ENCODE results near the gene MYOG.

Gene MYOG

DNA sequence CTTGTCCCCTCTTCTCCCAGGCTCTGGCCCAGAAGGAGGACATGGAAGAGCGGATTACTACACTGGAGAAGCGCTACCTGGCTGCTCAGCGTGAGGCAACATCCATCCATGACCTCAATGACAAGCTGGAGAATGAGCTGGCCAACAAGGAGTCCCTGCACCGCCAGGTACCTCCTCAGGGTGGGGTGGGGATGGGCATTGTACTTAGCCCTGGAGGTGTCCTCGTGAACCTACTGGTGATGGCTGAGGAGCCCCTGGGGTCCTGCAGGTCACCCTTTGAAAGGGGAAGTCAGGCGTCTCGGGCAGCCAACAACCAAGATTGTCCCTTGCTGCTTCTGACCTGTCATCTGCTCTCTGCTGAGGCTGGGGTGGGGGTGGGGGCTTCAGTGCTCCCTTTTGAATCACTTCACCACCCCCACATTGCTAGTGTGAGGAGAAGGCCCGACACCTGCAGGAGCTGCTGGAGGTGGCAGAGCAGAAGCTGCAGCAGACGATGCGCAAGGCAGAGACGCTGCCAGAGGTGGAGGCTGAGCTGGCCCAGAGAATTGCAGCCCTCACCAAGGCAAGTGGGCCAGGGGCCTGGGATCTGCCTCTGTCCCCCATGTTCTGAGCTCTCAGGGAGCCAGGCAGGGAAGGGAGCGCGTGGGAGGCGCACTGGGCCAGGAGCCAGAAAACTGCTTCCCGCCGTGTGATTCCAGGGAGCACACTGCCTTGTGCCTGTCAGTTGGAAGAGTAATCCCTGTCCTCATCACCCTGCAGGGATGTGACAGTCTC lies 39.8 kb downstream of the MYOG start:
- Histone ChIP-seq H3K4me3 (ENCODE audit: extremely low read depth, insufficient read depth, low read length, poor library complexity, severe bottlenecking) (no peak overlapping the region), H3K9me3 (ENCODE audit: control insufficient read depth, low read length) (no peaks in the 10 kb centered on the region), H3K36me3 (ENCODE audit: control insufficient read depth, insufficient read depth, low read length) (no peaks in the 10 kb centered on the region), H3K27ac (ENCODE audit: low read depth, low read length, severe bottlenecking) (no peak overlapping the region), H3K4me1 (ENCODE audit: control insufficient read depth, insufficient read depth, low read length, poor library complexity, severe bottlenecking) (peaks cover 20% of the 10 kb centered on the region)
- WGBS, 2 experiments (ENCODE audit: insufficient coverage in 2 of 2), result 92 to 98% methylated on average over 12 to 13 of the region's 16 CpGs

DNA sequence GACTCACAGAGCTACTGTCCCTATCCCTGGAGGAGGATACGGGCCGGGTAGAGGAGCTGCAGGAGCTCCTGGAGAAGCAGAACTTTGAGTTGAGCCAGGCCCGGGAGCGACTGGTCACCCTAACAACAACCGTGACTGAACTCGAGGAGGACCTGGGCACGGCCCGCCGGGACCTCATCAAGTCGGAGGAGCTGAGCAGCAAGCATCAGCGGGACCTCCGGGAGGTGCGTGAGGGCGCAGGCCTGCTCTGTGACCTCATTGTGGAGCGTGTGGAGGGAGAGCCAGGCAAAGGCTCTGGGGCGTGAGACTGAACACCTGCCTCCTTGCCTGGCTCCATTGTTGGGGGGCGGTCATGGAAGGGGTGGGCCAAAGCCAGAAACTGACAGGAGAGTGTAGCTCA lies 40.5 kb downstream of the MYOG start:
- peaks cover 24% of the 10 kb centered on the region for H3K4me1 ChIP-seq (ENCODE audit: control insufficient read depth, insufficient read depth, low read length, poor library complexity, severe bottlenecking)
- 93 to 94% methylated on average over 14 to 16 of the region's 17 CpGs for WGBS, 2 experiments (ENCODE audit: insufficient coverage in 2 of 2)
- no peak overlapping the region for H3K27ac ChIP-seq (ENCODE audit: low read depth, low read length, severe bottlenecking)
- H3K36me3 ChIP-seq (ENCODE audit: control insufficient read depth, insufficient read depth, low read length), result no peaks in the 10 kb centered on the region
- H3K9me3 ChIP-seq (ENCODE audit: control insufficient read depth, low read length), result no peaks in the 10 kb centered on the region
- no peak overlapping the region for H3K4me3 ChIP-seq (ENCODE audit: extremely low read depth, insufficient read depth, low read length, poor library complexity, severe bottlenecking)

DNA sequence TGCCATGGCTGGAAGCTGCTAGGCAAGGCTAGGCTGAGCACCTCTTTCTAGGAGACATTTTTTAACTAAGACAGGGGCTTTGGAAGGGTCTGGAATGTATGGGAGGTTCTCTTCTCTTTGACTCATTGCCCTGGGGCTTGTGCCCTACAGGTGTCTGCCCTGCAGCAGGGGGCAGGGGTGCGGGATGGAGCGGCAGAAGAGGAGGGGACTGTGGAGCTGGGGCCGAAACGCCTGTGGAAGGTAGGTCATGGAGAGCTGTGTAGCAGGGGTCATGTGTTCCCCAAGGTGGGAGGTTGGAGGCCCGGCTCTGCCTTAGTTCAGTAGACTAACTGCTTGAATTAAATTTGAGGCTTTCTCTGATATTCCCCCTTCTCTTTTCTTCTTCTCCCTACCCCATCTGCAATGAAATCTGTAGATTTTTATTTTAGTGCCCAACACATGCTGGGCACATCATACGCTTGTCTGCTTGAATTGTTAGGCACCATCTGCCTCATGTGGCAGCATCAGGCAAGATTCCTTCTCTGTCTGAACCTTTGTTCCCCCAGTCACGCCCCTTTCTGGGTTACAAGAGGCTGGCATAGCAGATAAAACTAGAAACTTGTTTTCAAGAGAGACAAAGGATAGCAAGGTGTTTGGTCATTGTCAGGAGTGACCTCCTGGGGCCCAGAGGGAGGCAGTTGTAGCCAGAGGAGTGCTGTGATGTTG lies 41.1 kb downstream of the MYOG start:
- Histone ChIP-seq H3K36me3 (ENCODE audit: control insufficient read depth, insufficient read depth, low read length) (no peaks in the 10 kb centered on the region), H3K27ac (ENCODE audit: low read depth, low read length, severe bottlenecking) (no peak overlapping the region), H3K9me3 (ENCODE audit: control insufficient read depth, low read length) (no peaks in the 10 kb centered on the region), H3K4me1 (ENCODE audit: control insufficient read depth, insufficient read depth, low read length, poor library complexity, severe bottlenecking) (peaks cover 29% of the 10 kb centered on the region), H3K4me3 (ENCODE audit: extremely low read depth, insufficient read depth, low read length, poor library complexity, severe bottlenecking) (no peak overlapping the region)
- 81 to 95% methylated on average over 5 to 6 of the region's 7 CpGs for WGBS, 2 experiments (ENCODE audit: insufficient coverage in 2 of 2)

DNA sequence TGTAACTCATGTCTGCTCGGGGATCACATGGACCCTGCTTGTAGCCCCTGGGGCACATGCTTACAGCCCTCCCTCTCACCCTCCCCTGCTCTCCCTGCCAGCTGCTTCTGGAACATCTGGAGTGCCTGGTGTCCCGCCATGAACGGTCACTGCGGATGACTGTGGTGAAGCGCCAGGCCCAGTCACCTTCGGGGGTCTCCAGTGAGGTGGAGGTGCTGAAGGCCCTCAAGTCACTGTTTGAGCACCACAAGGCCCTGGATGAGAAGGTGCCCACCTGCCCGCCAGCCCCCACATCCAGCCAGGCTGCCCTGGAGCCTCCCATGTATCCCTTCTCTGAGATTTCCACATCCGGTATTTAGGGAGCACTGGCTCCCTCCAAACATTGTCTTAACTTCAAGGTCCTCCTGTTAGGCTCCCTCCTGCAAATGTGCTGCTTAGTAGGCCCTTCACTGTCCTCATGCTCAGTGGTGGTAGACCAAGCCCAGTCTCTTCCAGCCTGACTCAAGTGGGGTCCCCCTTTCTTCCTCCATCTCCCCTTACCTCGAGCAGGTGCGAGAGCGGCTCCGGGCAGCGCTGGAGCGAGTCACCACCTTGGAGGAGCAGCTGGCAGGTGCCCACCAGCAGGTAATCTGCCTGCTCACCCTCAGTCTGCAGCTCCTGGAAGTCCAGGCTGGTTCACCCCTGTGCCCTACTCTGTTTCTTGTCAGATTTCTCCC lies 41.8 kb downstream of the MYOG start:
- H3K27ac ChIP-seq (ENCODE audit: low read depth, low read length, severe bottlenecking), result no peak overlapping the region
- 94% methylated on average over 10 to 13 of the region's 14 CpGs for WGBS, 2 experiments (ENCODE audit: insufficient coverage in 2 of 2)
- H3K4me1 ChIP-seq (ENCODE audit: control insufficient read depth, insufficient read depth, low read length, poor library complexity, severe bottlenecking), result peaks cover 29% of the 10 kb centered on the region
- no peaks in the 10 kb centered on the region for H3K9me3 ChIP-seq (ENCODE audit: control insufficient read depth, low read length)
- no peaks in the 10 kb centered on the region for H3K36me3 ChIP-seq (ENCODE audit: control insufficient read depth, insufficient read depth, low read length)
- no peak overlapping the region for H3K4me3 ChIP-seq (ENCODE audit: extremely low read depth, insufficient read depth, low read length, poor library complexity, severe bottlenecking)

DNA sequence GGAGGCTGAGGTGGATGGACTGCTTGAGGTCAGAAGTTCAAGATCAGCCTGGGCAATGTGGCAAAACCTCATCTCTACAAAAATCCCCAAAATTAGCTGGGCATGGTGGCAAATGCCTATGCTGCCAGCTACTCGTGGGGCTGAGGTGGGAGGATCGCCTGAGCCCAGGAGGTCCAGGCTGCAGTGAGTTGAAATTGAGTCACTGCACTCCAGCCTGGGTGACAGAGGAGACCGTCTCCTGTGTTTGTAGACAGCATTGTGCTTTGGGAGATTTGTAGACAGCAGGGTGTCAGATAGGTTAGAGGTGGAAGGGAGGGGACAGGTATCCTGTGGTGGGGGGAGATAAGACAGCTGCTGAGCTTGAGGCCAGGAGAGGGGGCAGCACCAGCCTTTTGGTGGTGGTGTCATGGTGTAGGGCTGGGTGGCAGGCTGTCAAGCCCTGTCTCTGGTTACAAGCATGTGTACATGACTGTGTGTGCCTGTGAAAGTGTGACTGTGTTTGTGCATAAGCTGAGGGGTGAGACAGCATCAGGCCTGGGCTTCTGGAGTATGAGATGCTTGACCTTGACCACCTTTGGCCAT lies 44.4 kb downstream of the MYOG start:
- Histone ChIP-seq H3K4me1 (ENCODE audit: control insufficient read depth, insufficient read depth, low read length, poor library complexity, severe bottlenecking) (peaks cover 14% of the 10 kb centered on the region), H3K9me3 (ENCODE audit: control insufficient read depth, low read length) (no peaks in the 10 kb centered on the region), H3K4me3 (ENCODE audit: extremely low read depth, insufficient read depth, low read length, poor library complexity, severe bottlenecking) (no peak overlapping the region), H3K36me3 (ENCODE audit: control insufficient read depth, insufficient read depth, low read length) (no peaks in the 10 kb centered on the region), H3K27ac (ENCODE audit: low read depth, low read length, severe bottlenecking) (no peak overlapping the region)
- WGBS, 2 experiments (ENCODE audit: insufficient coverage in 2 of 2), result 81 to 93% methylated on average over 3 of the region's 3 CpGs

DNA sequence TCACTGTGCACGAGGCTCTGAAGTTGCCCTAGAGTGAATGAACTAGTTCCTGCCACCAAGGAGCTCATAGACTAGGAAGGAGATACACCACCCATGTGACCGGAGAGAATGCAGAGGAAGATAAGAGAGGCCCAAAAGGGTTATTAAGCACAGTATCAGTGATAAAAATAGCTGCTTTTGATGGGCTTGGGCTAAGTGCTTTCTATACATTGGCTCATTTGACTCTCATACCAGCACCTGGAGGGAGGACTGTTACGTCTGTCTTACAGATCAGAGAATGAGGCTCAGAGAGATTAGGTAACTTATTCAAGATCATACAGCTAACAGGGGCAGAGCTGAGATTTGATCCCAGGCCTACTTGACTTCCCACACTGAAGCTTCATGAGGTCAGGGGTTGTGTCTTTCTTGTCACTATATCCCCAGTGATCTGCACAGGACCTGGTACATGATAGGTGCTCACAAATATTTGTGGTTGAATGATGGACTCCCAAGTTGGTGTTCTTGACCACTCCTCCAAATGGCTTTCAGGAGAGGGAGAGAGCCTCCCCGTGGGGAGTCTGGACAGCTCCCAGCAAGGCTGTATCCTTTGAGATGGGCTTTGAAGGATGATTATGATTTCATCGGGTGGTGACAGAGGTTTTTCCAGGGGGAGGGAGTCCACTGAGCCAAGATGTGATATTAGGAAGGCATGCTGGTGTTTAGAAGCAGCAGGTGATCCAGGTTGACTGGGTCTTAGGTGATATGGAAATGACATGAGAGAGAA lies 45.1 kb downstream of the MYOG start:
- no peak overlapping the region for H3K4me3 ChIP-seq (ENCODE audit: extremely low read depth, insufficient read depth, low read length, poor library complexity, severe bottlenecking)
- H3K27ac ChIP-seq (ENCODE audit: low read depth, low read length, severe bottlenecking), result peak overlapping the region; percentile 54
- peaks cover 14% of the 10 kb centered on the region for H3K4me1 ChIP-seq (ENCODE audit: control insufficient read depth, insufficient read depth, low read length, poor library complexity, severe bottlenecking)
- no peaks in the 10 kb centered on the region for H3K36me3 ChIP-seq (ENCODE audit: control insufficient read depth, insufficient read depth, low read length)
- 73 to 86% methylated on average over 4 of the region's 5 CpGs for WGBS, 2 experiments (ENCODE audit: insufficient coverage in 2 of 2)
- no peaks in the 10 kb centered on the region for H3K9me3 ChIP-seq (ENCODE audit: control insufficient read depth, low read length)

GRCh38 chr1:203039609-203040512 lies 46.0 kb downstream of the MYOG start:
- no peaks in the 10 kb centered on the region for H3K9me3 ChIP-seq (ENCODE audit: control insufficient read depth, low read length)
- no peaks in the 10 kb centered on the region for H3K36me3 ChIP-seq (ENCODE audit: control insufficient read depth, insufficient read depth, low read length)
- 35 to 62% methylated on average over 7 to 8 of the region's 11 CpGs for WGBS, 2 experiments (ENCODE audit: insufficient coverage in 2 of 2)
- H3K4me3 ChIP-seq (ENCODE audit: extremely low read depth, insufficient read depth, low read length, poor library complexity, severe bottlenecking), result no peak overlapping the region
- H3K27ac ChIP-seq (ENCODE audit: low read depth, low read length, severe bottlenecking), result peak overlapping the region; percentile 54
- peaks cover 22% of the 10 kb centered on the region for H3K4me1 ChIP-seq (ENCODE audit: control insufficient read depth, insufficient read depth, low read length, poor library complexity, severe bottlenecking)

DNA sequence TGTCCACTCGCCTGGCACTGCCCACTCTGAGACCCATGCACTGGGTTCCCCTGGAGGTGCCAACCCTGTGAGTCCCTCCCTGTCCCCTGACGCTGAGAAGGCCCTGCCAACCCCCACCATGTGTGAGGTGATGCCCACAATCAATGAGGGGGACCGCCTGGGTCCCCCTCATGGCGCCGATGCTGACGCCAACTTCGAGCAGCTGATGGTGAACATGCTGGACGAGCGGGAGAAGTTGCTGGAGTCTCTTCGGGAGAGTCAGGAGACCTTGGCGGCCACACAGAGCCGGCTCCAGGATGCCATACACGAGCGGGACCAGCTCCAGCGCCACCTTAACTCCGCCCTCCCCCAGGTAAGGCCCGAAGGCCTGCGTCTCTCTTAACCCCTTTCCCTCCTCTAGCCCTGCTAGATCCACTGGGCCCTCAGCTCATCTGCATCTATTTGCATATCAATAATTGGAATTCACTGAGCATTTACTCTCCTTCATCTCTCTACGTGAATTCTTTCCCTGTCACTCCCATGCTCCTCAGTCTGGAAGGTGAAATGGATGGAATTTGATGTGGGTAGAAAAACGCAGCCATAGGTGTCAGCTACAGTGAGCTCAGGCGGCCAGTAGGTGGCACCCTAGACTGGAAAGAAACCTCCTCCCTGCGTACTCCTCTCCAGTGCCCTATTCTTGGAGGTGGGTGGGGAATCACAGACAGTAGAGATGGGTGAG lies 46.8 kb downstream of the MYOG start:
- Histone ChIP-seq H3K4me1 (ENCODE audit: control insufficient read depth, insufficient read depth, low read length, poor library complexity, severe bottlenecking) (peaks cover 22% of the 10 kb centered on the region), H3K27ac (ENCODE audit: low read depth, low read length, severe bottlenecking) (peak overlapping the region; percentile 54), H3K4me3 (ENCODE audit: extremely low read depth, insufficient read depth, low read length, poor library complexity, severe bottlenecking) (no peak overlapping the region), H3K9me3 (ENCODE audit: control insufficient read depth, low read length) (no peaks in the 10 kb centered on the region), H3K36me3 (ENCODE audit: control insufficient read depth, insufficient read depth, low read length) (no peaks in the 10 kb centered on the region)
- WGBS, 2 experiments (ENCODE audit: insufficient coverage in 2 of 2), result 74 to 82% methylated on average over 14 to 16 of the region's 22 CpGs

DNA sequence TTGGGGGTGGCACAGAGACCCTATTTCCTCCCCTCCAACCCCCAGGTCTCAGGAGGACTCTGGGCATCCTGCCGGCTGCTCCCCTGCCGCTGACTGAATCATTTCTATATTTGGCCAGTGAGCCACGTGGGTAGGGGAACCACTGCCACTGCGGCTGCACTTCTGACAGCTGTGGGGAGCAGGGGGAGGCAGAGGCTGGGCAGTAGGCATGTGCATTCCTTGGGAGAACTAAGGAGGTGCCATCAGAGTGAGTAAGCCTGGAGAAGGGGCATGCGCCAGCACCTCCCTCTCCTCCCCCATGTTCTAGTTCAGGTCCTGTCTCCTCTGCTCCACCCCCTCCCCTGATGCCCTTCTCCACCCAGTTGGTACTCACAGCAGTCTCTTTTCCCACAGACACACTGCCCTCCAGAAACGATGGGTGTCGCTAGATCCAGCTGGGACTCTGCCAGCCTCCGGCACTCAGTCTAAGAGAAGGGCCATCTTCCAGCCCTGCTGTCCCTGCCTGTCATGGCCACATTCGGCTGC lies 47.5 kb downstream of the MYOG start:
- Histone ChIP-seq H3K4me3 (ENCODE audit: extremely low read depth, insufficient read depth, low read length, poor library complexity, severe bottlenecking) (no peak overlapping the region), H3K9me3 (ENCODE audit: control insufficient read depth, low read length) (no peaks in the 10 kb centered on the region), H3K36me3 (ENCODE audit: control insufficient read depth, insufficient read depth, low read length) (no peaks in the 10 kb centered on the region), H3K27ac (ENCODE audit: low read depth, low read length, severe bottlenecking) (no peak overlapping the region), H3K4me1 (ENCODE audit: control insufficient read depth, insufficient read depth, low read length, poor library complexity, severe bottlenecking) (peaks cover 22% of the 10 kb centered on the region)
- WGBS, 2 experiments (ENCODE audit: insufficient coverage in 2 of 2), result 87 to 93% methylated on average over 4 to 6 of the region's 9 CpGs

Data from mesodermal cell (in vitro differentiated cells).